Endothelial cell of umbilical vein (primary cell): Measurements from ENCODE around the gene SNTA1. TPM values are rescaled to one million over a fixed set of nuclear protein-coding genes. Genes with fewer than 3 reads are reported as not detected.

Experiments
- BruUV-seq: library from RNA; stranded (reverse); fragments of 400-500 nt; replicated peaks from 2 replicates; lab custom pipeline; 2021; lab: Mats Ljungman, UMichigan
- CTCF ChIA-PET: fragments of 300-600, 350-600 bp; sonication (Branson Sonifier 250); formaldehyde crosslinking; loops from one replicate; lab custom pipeline; 2021; ENCODE audit warnings: antibody characterized with exemption, inconsistent platforms; lab: Charles Lee
- POLR2A ChIA-PET: fragments of 300-600, 350-600 bp; sonication (Branson Sonifier 250); formaldehyde crosslinking; loops from one replicate; lab custom pipeline; 2021; ENCODE audit warnings: antibody characterized with exemption, inconsistent platforms; lab: Charles Lee
- DNase-seq: peaks from one replicate; pipeline ENCODE4 v3.0.0-alpha.2; 2011; ENCODE audit warnings: low read depth, low spot score
- FAIRE-seq: peaks from 2 replicates; lab custom pipeline; 2011; peaks lifted over from hg19 to GRCh38; lab: Jason Lieb, UNC
- H2AFZ ChIP-seq: 2 replicates; pipeline ENCODE4 v1.6.0; 2012; ENCODE audit warnings: low read depth, low read length, control low read depth, inconsistent platforms
- H3K27ac ChIP-seq: 2 replicates; pipeline ENCODE4 v1.5.1; 2011; ENCODE audit warnings: low read depth, mild to moderate bottlenecking, control low read depth, low read length, moderate library complexity; ENCODE audit not compliant: insufficient read depth
- H3K27me3 ChIP-seq, 2 experiments: 2 replicates each; pipeline versions ENCODE4 v1.6.0 to v1.6.1; 2011; ENCODE audit warnings: low read length in 2 of 2, mixed read lengths in 1 of 2; ENCODE audit not compliant: control insufficient read depth in 2 of 2, insufficient read depth in 2 of 2
- H3K36me3 ChIP-seq, 2 experiments: 2 replicates in 1 of 2; 3 replicates in 1 of 2; pipeline ENCODE4 v1.5.1; 2011; ENCODE audit warnings: low read length in 2 of 2, mild to moderate bottlenecking in 1 of 2, moderate library complexity in 1 of 2; ENCODE audit not compliant: control insufficient read depth in 2 of 2, insufficient read depth in 2 of 2; ENCODE audit errors: extremely low read depth in 1 of 2
- H3K4me1 ChIP-seq: 3 replicates; pipeline ENCODE4 v1.5.1; 2011; ENCODE audit warnings: mild to moderate bottlenecking, low read length; ENCODE audit not compliant: control insufficient read depth, insufficient read depth; ENCODE audit errors: extremely low read depth
- H3K4me2 ChIP-seq: 2 replicates; pipeline ENCODE4 v1.6.1; 2011; ENCODE audit warnings: low read length, control low read depth, mixed read lengths; ENCODE audit not compliant: insufficient read depth
- H3K4me3 ChIP-seq, 3 experiments: fragments of 200-600 bp in 1 of 3; sonication (generic), shearing (Covaris generic) in 1 of 3; replicated peaks in 1 of 3; 2 replicates each; pipeline ENCODE4 v1.5.1; 2011 to 2016; ENCODE audit warnings: control low read depth in 3 of 3, low read length in 3 of 3, mild to moderate bottlenecking in 2 of 3, inconsistent platforms in 1 of 3, low read depth in 1 of 3, moderate library complexity in 1 of 3; ENCODE audit not compliant: insufficient read depth in 1 of 3
- H3K79me2 ChIP-seq: 2 replicates; pipeline ENCODE4 v1.6.0; 2012; ENCODE audit warnings: low read length, inconsistent platforms; ENCODE audit not compliant: control insufficient read depth, insufficient read depth
- H3K9ac ChIP-seq: replicated peaks from 2 replicates; pipeline ENCODE3; 2011; ENCODE audit warnings: low read length, control low read depth; ENCODE audit not compliant: insufficient read depth; ENCODE audit errors: extremely low read depth
- H3K9me1 ChIP-seq: replicated peaks from 3 replicates; pipeline ENCODE4 v1.6.0; 2011; ENCODE audit warnings: mild to moderate bottlenecking, low read length; ENCODE audit not compliant: control insufficient read depth, insufficient read depth; ENCODE audit errors: extremely low read depth
- H3K9me3 ChIP-seq: replicated peaks from 2 replicates; pipeline ENCODE4 v1.5.1; 2012; ENCODE audit warnings: low read length, inconsistent platforms; ENCODE audit not compliant: control insufficient read depth, insufficient read depth
- H4K20me1 ChIP-seq: replicated peaks from 2 replicates; pipeline ENCODE3; 2011; ENCODE audit warnings: mild to moderate bottlenecking, low read length; ENCODE audit not compliant: control insufficient read depth, insufficient read depth; ENCODE audit errors: extremely low read depth
- EZH2 ChIP-seq: IDR thresholded peaks from 2 replicates; pipeline ENCODE4 v1.6.1; 2012; ENCODE audit warnings: borderline replicate concordance, low read depth, mild to moderate bottlenecking, moderate library complexity, low read length, inconsistent platforms; ENCODE audit not compliant: severe bottlenecking
- FOS ChIP-seq: IDR thresholded peaks from 2 replicates; pipeline ENCODE4 v1.6.1; 2011; ENCODE audit warnings: mild to moderate bottlenecking, low read length, moderate library complexity, borderline replicate concordance; ENCODE audit not compliant: insufficient read depth
- GATA2 ChIP-seq: IDR thresholded peaks from 2 replicates; pipeline ENCODE4 v1.7.0; 2011; ENCODE audit warnings: low read depth, mild to moderate bottlenecking, moderate library complexity, mixed read lengths, low read length; ENCODE audit not compliant: insufficient read length, insufficient read depth
- JUN ChIP-seq: IDR thresholded peaks from 2 replicates; pipeline ENCODE4 v1.6.1; 2011; ENCODE audit warnings: borderline replicate concordance, low read depth; ENCODE audit not compliant: insufficient read length, insufficient read depth
- MYC ChIP-seq: IDR thresholded peaks from one replicate; pipeline ENCODE4 v1.6.1; 2011; ENCODE audit warnings: mild to moderate bottlenecking, low read depth, low read length
- POLR2A ChIP-seq: IDR thresholded peaks from 2 replicates; pipeline ENCODE4 v1.6.1; 2012; ENCODE audit warnings: low read depth, mild to moderate bottlenecking, control low read depth, low read length
- POLR2AphosphoS5 ChIP-seq: IDR thresholded peaks from 2 replicates; pipeline ENCODE4 v1.6.1; 2012; ENCODE audit warnings: low read depth, mild to moderate bottlenecking, control low read depth, low read length, moderate library complexity; ENCODE audit not compliant: insufficient read depth
- dilution Hi-C: fragments of 300-500 bp; cut with MboI; formaldehyde crosslinking; loops from one replicate; pipeline ENCODE4 v1.15.0; 2019; ENCODE audit warnings: low sequenced_read_pairs; ENCODE audit not compliant: extremely low pct_ligation_motif_present
- intact Hi-C: fragments of 100-400 bp; cut with micrococcal nuclease; formaldehyde crosslinking; loops from one replicate; pipeline ENCODE4 v1.10.0; 2022
- polyA plus RNA-seq, 4 experiments: library from polyadenylated mRNA; depleted of rRNA in 3 of 4; stranded (reverse) in 3 of 4; unstranded in 1 of 4; fragments of >200 nt; gene quantifications; 2 replicates each; pipeline versions ENCODE4 v1.2.1 to v1.2.3, GENCODE V29; 2011 to 2012; ENCODE audit warnings: missing spikeins in 1 of 4
- total RNA-seq: library from RNA; stranded (reverse); gene quantifications from 2 replicates; pipeline ENCODE4 v1.2.3, GENCODE V29; 2021
- TF ChIP-seq, protein P1 (sequence below): IDR thresholded peaks from 2 replicates; pipeline ENCODE4 v1.6.1; 2011; ENCODE audit not compliant: insufficient read depth, insufficient read length
- TF ChIP-seq, protein P2 (sequence below), 2 donors: IDR thresholded peaks; 1 replicate in 1 of 2; 2 replicates in 1 of 2; pipeline ENCODE4 v1.5.1; 2011; ENCODE audit warnings: low read length in 2 of 2, mild to moderate bottlenecking in 2 of 2, moderate library complexity in 2 of 2, control low read depth in 1 of 2, inconsistent platforms in 1 of 2, low read depth in 1 of 2; ENCODE audit not compliant: insufficient read depth in 1 of 2; ENCODE audit errors: extremely low read depth in 1 of 2

The SNTA1 gene
- total and polyA plus RNA-seq, 2 donors (not counting 3 experiments of a cell fraction or from before 2014, with no cell fraction given): 5.2 to 6.0 TPM

DNA sequence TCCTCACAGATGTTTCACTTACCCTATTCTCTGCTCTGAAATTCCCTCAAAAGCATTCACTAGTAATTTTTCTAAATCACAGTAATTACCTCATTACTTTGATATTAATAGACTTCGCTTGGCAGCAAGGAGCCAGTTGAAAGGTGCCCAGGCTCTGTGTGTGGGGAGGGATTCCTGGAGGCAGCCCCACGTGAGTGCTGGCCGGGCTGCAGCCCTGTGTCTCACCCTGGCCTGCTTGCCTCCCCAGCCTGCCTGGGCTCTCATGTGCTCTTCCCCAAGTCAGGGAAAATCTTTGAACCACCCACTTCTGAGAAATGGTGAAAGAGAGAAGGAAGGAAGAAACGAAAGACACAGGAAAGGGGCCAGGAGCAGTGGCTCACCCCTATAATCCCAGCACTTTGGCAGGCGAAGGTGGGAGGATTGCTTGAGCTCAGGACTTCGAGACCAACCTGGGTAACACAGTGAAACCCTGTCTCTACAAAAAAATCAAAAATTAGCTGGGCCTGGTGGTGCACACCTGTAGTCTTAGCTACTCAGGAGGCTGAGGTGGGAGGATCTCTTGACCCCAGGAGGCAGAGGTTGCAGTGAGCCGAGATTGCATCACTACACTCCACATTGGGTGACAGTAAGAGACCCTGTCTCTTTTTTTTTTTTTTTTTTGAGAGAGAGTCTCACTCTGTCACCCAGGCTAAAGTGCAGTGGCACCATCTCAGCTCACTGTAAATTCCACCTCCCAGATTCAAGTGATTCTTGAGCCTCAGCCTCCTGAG, 20.0 kb upstream of the SNTA1 start:
- TF ChIP-seq, protein P1, sequence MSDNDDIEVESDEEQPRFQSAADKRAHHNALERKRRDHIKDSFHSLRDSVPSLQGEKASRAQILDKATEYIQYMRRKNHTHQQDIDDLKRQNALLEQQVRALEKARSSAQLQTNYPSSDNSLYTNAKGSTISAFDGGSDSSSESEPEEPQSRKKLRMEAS: no peak
- TF ChIP-seq POLR2A (no peak), GATA2 (no peak), MYC (no peak), EZH2 (no peak), FOS (no peak), JUN (no peak), POLR2AphosphoS5 (no peak)
- TF ChIP-seq, protein P2, sequence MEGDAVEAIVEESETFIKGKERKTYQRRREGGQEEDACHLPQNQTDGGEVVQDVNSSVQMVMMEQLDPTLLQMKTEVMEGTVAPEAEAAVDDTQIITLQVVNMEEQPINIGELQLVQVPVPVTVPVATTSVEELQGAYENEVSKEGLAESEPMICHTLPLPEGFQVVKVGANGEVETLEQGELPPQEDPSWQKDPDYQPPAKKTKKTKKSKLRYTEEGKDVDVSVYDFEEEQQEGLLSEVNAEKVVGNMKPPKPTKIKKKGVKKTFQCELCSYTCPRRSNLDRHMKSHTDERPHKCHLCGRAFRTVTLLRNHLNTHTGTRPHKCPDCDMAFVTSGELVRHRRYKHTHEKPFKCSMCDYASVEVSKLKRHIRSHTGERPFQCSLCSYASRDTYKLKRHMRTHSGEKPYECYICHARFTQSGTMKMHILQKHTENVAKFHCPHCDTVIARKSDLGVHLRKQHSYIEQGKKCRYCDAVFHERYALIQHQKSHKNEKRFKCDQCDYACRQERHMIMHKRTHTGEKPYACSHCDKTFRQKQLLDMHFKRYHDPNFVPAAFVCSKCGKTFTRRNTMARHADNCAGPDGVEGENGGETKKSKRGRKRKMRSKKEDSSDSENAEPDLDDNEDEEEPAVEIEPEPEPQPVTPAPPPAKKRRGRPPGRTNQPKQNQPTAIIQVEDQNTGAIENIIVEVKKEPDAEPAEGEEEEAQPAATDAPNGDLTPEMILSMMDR (IDR thresholded peaks at IDR 0.05; ENCODE audit: extremely low read depth in 1 of 2, insufficient read depth in 1 of 2, low read depth in 1 of 2, low read length in 2 of 2): no peak
- Histone ChIP-seq H3K4me2 (no peak overlapping the region), H3K9me1 (no peaks in the 10 kb centered on the region), H3K4me3 (no peak overlapping the region), H3K27ac (no peak overlapping the region), H3K27me3 (no peaks in the 10 kb centered on the region), H4K20me1 (no peaks in the 10 kb centered on the region), H3K9me3 (no peaks in the 10 kb centered on the region), H2AFZ (no peak overlapping the region), H3K9ac (no peak overlapping the region), H3K4me1 (no peaks in the 10 kb centered on the region), H3K79me2 (no peaks in the 10 kb centered on the region), H3K36me3 (no peaks in the 10 kb centered on the region)
- no peak for FAIRE-seq
- DNase-seq: no peak
- dilution Hi-C loops (no loop called here), intact Hi-C loops (no loop called here)
- ChIA-PET POLR2A (interaction anchor here (0.7 kb wide), 1 partner anchor 61 kb away, joined by 5 read pairs; no protein-coding TSS in a partner anchor), CTCF (interaction anchor here (1.1 kb wide), 2 partner anchors 10 to 190 kb away, joined by 3 to 5 read pairs; no protein-coding TSS in a partner anchor)
- BruUV-seq: no TSS peak
